Chondrocyte (in vitro differentiated cells): ENCODE results near the gene RNF213. TPM values are rescaled to one million over a fixed set of nuclear protein-coding genes. Genes with fewer than 3 reads are reported as not detected.

Source experiments
- DNase-seq: peaks from one replicate; pipeline ENCODE4 v3.0.0; 2021; ENCODE audit warnings: mixed read lengths, low spot score
- H3K27ac Mint-ChIP-seq: one replicate; pipeline ENCODE4 v1.8.0; 2021; ENCODE audit warnings: mild to moderate bottlenecking, moderate library complexity, mixed read lengths; ENCODE audit not compliant: unreplicated experiment
- H3K27me3 Mint-ChIP-seq: 2 replicates; pipeline ENCODE4 v1.8.0; 2021; ENCODE audit warnings: low read depth, mixed read lengths
- H3K36me3 Mint-ChIP-seq: 2 replicates; pipeline ENCODE4 v1.8.0; 2021; ENCODE audit warnings: low read depth, mixed read lengths
- H3K4me1 Mint-ChIP-seq: 2 replicates; pipeline ENCODE4 v1.8.0; 2021; ENCODE audit warnings: low read depth, mild to moderate bottlenecking, mixed read lengths
- H3K4me3 Mint-ChIP-seq: one replicate; pipeline ENCODE4 v1.8.0; 2021; ENCODE audit warnings: mild to moderate bottlenecking, moderate library complexity, mixed read lengths; ENCODE audit not compliant: unreplicated experiment
- H3K9me3 Mint-ChIP-seq: 2 replicates; pipeline ENCODE4 v1.8.0; 2021; ENCODE audit warnings: low read depth, mixed read lengths
- CTCF ChIP-seq: fragments of 200-600 bp; sonication (generic); IDR thresholded peaks from 2 replicates; pipeline ENCODE4 v1.5.0; 2021; ENCODE audit warnings: antibody characterized with exemption, mild to moderate bottlenecking, moderate library complexity
- total RNA-seq: library from RNA; stranded (reverse); gene quantifications from 3 replicates; pipeline ENCODE4 v1.2.1, GENCODE V29; 2021

RNF213 gene
- total RNA-seq, 1 donor from 2014 or later, result 73.2 TPM

GRCh38 chr17:80244871-80245509 lies 15.7 kb upstream of the RNF213 start:
- Mint-ChIP-seq H3K4me3 (no peak overlapping the region), H3K27ac (no peak overlapping the region), H3K36me3 (peaks cover 16% of the 10 kb centered on the region), H3K9me3 (no peaks in the 10 kb centered on the region), H3K4me1 (no peaks in the 10 kb centered on the region), H3K27me3 (no peaks in the 10 kb centered on the region)
- peak; percentile 81 for DNase-seq
- TF ChIP-seq CTCF, result no peak

- Mint-ChIP-seq H3K36me3 (peaks cover 16% of the 10 kb centered on the region), H3K9me3 (no peaks in the 10 kb centered on the region), H3K4me3 (no peak overlapping the region), H3K4me1 (no peaks in the 10 kb centered on the region), H3K27me3 (no peaks in the 10 kb centered on the region), H3K27ac (no peak overlapping the region)
- no peak for TF ChIP-seq CTCF
- DNase-seq, result no peak
These were observed 14.9 kb upstream of the RNF213 start for GRCh38 chr17:80245566-80246265.

- no peak for DNase-seq
- no peaks in the 10 kb centered on the region for H3K4me1 Mint-ChIP-seq
- H3K27me3 Mint-ChIP-seq, result no peaks in the 10 kb centered on the region
- H3K9me3 Mint-ChIP-seq, result no peaks in the 10 kb centered on the region
- no peak for TF ChIP-seq CTCF
- H3K36me3 Mint-ChIP-seq, result peaks cover 12% of the 10 kb centered on the region
- no peak overlapping the region for H3K4me3 Mint-ChIP-seq
- H3K27ac Mint-ChIP-seq, result no peak overlapping the region
These were observed 14.4 kb upstream of the RNF213 start for GRCh38 chr17:80246266-80246681.

- Mint-ChIP-seq H3K27me3 (no peaks in the 10 kb centered on the region), H3K36me3 (peaks cover 9% of the 10 kb centered on the region), H3K4me3 (no peak overlapping the region), H3K27ac (no peak overlapping the region), H3K9me3 (no peaks in the 10 kb centered on the region), H3K4me1 (no peaks in the 10 kb centered on the region)
- DNase-seq, result no peak
- no peak for TF ChIP-seq CTCF
These were observed 13.9 kb upstream of the RNF213 start for GRCh38 chr17:80246726-80247125.

- no peak for DNase-seq
- Mint-ChIP-seq H3K9me3 (no peaks in the 10 kb centered on the region), H3K36me3 (peaks cover 7% of the 10 kb centered on the region), H3K27ac (no peak overlapping the region), H3K4me3 (no peak overlapping the region), H3K4me1 (no peaks in the 10 kb centered on the region), H3K27me3 (no peaks in the 10 kb centered on the region)
- TF ChIP-seq CTCF, result no peak
These were observed 13.1 kb upstream of the RNF213 start for GRCh38 chr17:80247561-80247960.
